Heart right ventricle (tissue), 16 donors: ENCODE data around the gene GSE1. TPM values are rescaled to one million over a fixed set of nuclear protein-coding genes. Genes with fewer than 3 reads are reported as not detected.

ENCODE experiments used
- ATAC-seq, 8 donors: fragments of 200-7000 bp; cut with Tn5 transposase; one replicate each; pipeline ENCODE4 v1.9.1; 2020; ENCODE audit warnings: mild to moderate bottlenecking in 8 of 8, moderate library complexity in 8 of 8, moderate number of reproducible peaks in 1 of 8
- DNase-seq, 2 donors: peaks; one replicate each; pipeline ENCODE4 v3.0.0-alpha.2; 2020
- H3K27ac ChIP-seq, 10 donors: fragments of 200-600 bp; sonication (generic) in 2 of 10; one replicate each; pipeline versions ENCODE4 v1.5.0 to v1.8.0; 2020 to 2022; ENCODE audit warnings: mild to moderate bottlenecking in 3 of 10
- H3K27me3 ChIP-seq, 7 donors: fragments of 200-600 bp; one replicate each; pipeline ENCODE4 v1.8.0; 2021 to 2022; ENCODE audit warnings: mild to moderate bottlenecking in 2 of 7
- H3K36me3 ChIP-seq, 9 donors: fragments of 200-600 bp; sonication (generic) in 1 of 9; one replicate each; pipeline versions ENCODE4 v1.5.0 to v1.8.0; 2020 to 2022; ENCODE audit warnings: mild to moderate bottlenecking in 2 of 9
- H3K4me1 ChIP-seq, 9 donors: fragments of 200-600 bp; sonication (generic) in 1 of 9; one replicate each; pipeline versions ENCODE4 v1.5.0 to v1.8.0; 2020 to 2022; ENCODE audit warnings: mild to moderate bottlenecking in 4 of 9
- H3K4me3 ChIP-seq, 10 donors: fragments of 200-600 bp; sonication (generic) in 2 of 10; one replicate each; pipeline versions ENCODE4 v1.5.0 to v1.8.0; 2020 to 2022; ENCODE audit warnings: mild to moderate bottlenecking in 7 of 10, moderate library complexity in 2 of 10
- H3K9me3 ChIP-seq, 11 donors: fragments of 200-600 bp in 10 of 11; sonication (generic) in 2 of 11; one replicate each; pipeline versions ENCODE4 v1.5.0 to v1.8.0; 2013 to 2022; ENCODE audit warnings: mild to moderate bottlenecking in 2 of 11, control low read depth in 1 of 11, moderate library complexity in 1 of 11
- CTCF ChIP-seq, 9 donors: fragments of 200-600 bp; sonication (generic) in 2 of 9; IDR thresholded peaks; one replicate each; pipeline versions ENCODE4 v1.5.0 to v1.8.0; 2021 to 2022; ENCODE audit warnings: antibody characterized with exemption in 9 of 9, mild to moderate bottlenecking in 5 of 9, moderate library complexity in 1 of 9
- WGBS, 2 donors: extraction: QIAGEN DNeasy Blood & Tissue Kit; methylation state at CpG; one replicate each; pipeline ENCODE4 v1.1.7; 2013; ENCODE audit warnings: inconsistent platforms in 1 of 2; 5-methylcytosine and 5-hydroxymethylcytosine counted together
- intact Hi-C, 10 donors: fragments of 100-400 bp; cut with DNase I; formaldehyde crosslinking; loops; one replicate each; pipeline versions ENCODE4 v1.11.1 to v1.14.2; 2022
- polyA plus RNA-seq, 2 donors: library from polyadenylated mRNA; stranded (reverse); fragments of 200-250 nt; gene quantifications; one replicate each; pipeline ENCODE4 v1.2.3, GENCODE V29; 2013
- total RNA-seq, 10 donors: library from RNA; stranded (reverse); fragmentation: NEBNext Ultra II Directional in 3 of 10; extraction: Animal tissue kit (Norgen Biotek cat#: 25700) in 3 of 10; gene quantifications; one replicate each; pipeline versions ENCODE4 v1.2.1 to v1.2.4, GENCODE V29; 2021 to 2023
- donor health status: Arrhythmogenic right ventricular cardiomyopathy.
- donor health status: ischemic (EF 13 %, LVEDD 7.1; RV severe dilation, severe dysfunction).
- donor health status: healthy with polysubstance abuse.
- donor health status: DM: no; HTN: yes; CAD: no.
- donor health status: DM: no; HTN: no; CAD: no.
- donor health status: ischemic (EF 25% LVEDD 6.9; RV normal size, moderate dysfunction).
- donor health status: ischemic (EF 25% LVEDD 5.7; RV mildly dilated, moderate dysfunction).
- donor health status: healthy.
- donor health status: DM: yes; HTN: yes; CAD: no.
- donor health status: Ischemic cardiomyopathy.
- donor health status: ischemic (EF 35%, LVEDD 5.7; RV mildly dilated, moderate dysfunction).
- donor health status: nonischemic (EF 11% LVEDD 7.7; RV severe dilation, severe dysfunction).
- donor health status: DM: yes; HTN: yes; CAD: no.
- donor health status: PGD.
- donor health status: ischemic (EF 29% LVEDD 5.4; RV normal size, mild dysfunction).
- donor health status: nonischemic (EF 23%, LVEDD 6.1; RV moderate dilation, normal function).

GSE1 gene
- total and polyA plus RNA-seq, 12 donors, result 15.6 to 53.2 (median 32.6) TPM

- H3K27ac ChIP-seq, result no peak overlapping the region
- TF ChIP-seq CTCF (IDR thresholded peaks at IDR 0.05), result no peak
- intact Hi-C loops, result no loop called here
- no peak overlapping the region for H3K4me3 ChIP-seq
- peaks cover 0 to 34% (median 0%) of the 10 kb centered on the region in 9 donors for H3K36me3 ChIP-seq
- H3K9me3 ChIP-seq, result no peaks in the 10 kb centered on the region
- H3K4me1 ChIP-seq, result peaks cover 10 to 31% (median 22%) of the 10 kb centered on the region in 9 donors
- no peak for DNase-seq
- WGBS, 2 donors, result 97 to 98% methylated on average over 15 of the region's 15 CpGs
- no peak for ATAC-seq
- no peaks in the 10 kb centered on the region for H3K27me3 ChIP-seq
Measured at GRCh38 chr16:85646976-85647375, 33.9 kb downstream of the GSE1 start.

- Histone ChIP-seq H3K4me1 (peaks cover 6 to 37% (median 25%) of the 10 kb centered on the region in 9 donors), H3K4me3 (no peak overlapping the region), H3K36me3 (peaks cover 0 to 34% (median 0%) of the 10 kb centered on the region in 9 donors), H3K27me3 (no peaks in the 10 kb centered on the region), H3K9me3 (no peaks in the 10 kb centered on the region), H3K27ac (no peak overlapping the region)
- DNase-seq (no peak), ATAC-seq (no peak)
- WGBS, 2 donors, result 91% methylated on average over 26 of the region's 26 CpGs
- intact Hi-C loops, result no loop called here
- TF ChIP-seq CTCF (IDR thresholded peaks at IDR 0.05), result no peak
Measured at GRCh38 chr16:85648070-85648714, 35.1 kb downstream of the GSE1 start.

DNA sequence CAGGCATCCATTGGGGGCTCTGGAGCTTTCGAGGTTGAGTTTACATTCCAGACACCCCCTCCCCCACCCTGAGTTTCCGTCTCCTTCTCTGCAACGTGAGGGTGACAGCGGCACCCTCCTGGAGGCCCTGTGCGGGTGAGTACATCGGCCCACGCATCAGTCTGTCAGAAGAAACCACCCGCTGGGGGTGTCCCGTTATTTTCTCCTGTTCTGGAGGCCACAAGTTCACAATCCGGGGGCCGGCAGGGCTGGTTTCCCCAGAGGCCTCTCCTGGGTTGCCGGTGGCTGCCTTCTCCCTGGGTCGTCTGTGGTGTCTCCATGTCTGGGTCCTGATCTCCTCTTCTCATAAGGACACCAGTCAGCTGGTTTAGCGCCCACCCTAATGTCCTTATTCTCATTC is 35.7 kb downstream of the GSE1 start:
- no peak for TF ChIP-seq CTCF (IDR thresholded peaks at IDR 0.05)
- Histone ChIP-seq H3K36me3 (peaks cover 0 to 34% (median 0%) of the 10 kb centered on the region in 9 donors), H3K4me3 (no peak overlapping the region), H3K4me1 (peaks cover 6 to 38% (median 23%) of the 10 kb centered on the region in 9 donors), H3K9me3 (no peaks in the 10 kb centered on the region), H3K27ac (no peak overlapping the region), H3K27me3 (no peaks in the 10 kb centered on the region)
- intact Hi-C loops, result no loop called here
- DNase-seq (no peak), ATAC-seq (no peak)
- WGBS, 2 donors, result 82 to 85% methylated on average over 14 of the region's 14 CpGs

DNA sequence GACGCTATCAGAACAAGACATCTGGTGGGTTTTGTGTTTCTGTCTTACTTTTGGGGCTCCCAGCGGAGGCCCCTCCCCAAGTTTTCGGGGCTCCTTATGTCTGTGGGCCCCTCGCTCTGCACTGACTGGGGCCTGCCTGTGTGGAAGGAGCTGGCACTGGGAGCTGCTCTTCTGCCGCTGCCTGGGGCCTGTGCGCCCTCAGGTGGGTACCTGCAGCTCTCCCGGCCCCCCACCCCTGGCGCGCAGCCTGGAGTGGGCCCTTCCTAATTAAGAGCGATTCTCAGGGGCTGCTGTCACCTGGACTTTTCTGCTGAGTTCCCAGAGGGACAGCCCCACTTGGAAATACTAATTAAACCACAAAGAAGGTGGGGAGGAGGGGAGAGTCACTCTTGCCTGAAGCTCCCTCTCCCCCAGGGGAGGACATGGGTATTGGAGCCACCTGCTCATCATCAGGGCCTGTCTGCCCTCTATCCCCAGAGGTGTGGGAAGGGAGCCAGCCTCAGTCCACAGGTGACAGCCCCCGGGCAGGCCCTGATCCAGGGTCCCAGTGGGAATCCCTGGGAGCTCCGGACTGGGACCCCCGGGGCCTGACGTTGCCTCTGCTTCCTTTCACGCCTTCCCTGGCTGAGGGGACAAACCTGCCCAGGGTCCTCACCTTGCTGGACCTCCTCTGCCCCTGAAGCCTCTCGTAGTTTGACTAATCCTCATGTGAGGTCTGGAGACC is 36.5 kb downstream of the GSE1 start:
- peaks cover 6 to 37% (median 22%) of the 10 kb centered on the region in 9 donors for H3K4me1 ChIP-seq
- intact Hi-C loops, result no loop called here
- ATAC-seq, result no peak
- 82 to 84% methylated on average over 16 of the region's 16 CpGs for WGBS, 2 donors
- DNase-seq, result no peak
- no peak overlapping the region for H3K4me3 ChIP-seq
- no peak overlapping the region for H3K27ac ChIP-seq
- TF ChIP-seq CTCF (IDR thresholded peaks at IDR 0.05), result no peak
- H3K27me3 ChIP-seq, result no peaks in the 10 kb centered on the region
- peaks cover 0 to 42% (median 0%) of the 10 kb centered on the region in 9 donors for H3K36me3 ChIP-seq
- H3K9me3 ChIP-seq, result no peaks in the 10 kb centered on the region
